ENCODE results near the gene PRR16.

- TF ChIP-seq CTCF (IDR thresholded peaks at IDR 0.05) (no peak), POLR2A (IDR thresholded peaks at IDR 0.05) (no peak)
Measured at GRCh38 chr5:120471971-120472370, 7.9 kb downstream of the PRR16 start.
